GM18511 (cell line): ENCODE measurements around the gene PTGER4.

Experiments used
- ATAC-seq: cut with Tn5 transposase; IDR thresholded peaks from one replicate; pipeline ENCODE4 v1.9.1; 2021; ENCODE audit warnings: mild to moderate bottlenecking, moderate library complexity; ENCODE audit not compliant: unreplicated experiment

The PTGER4 gene

DNA sequence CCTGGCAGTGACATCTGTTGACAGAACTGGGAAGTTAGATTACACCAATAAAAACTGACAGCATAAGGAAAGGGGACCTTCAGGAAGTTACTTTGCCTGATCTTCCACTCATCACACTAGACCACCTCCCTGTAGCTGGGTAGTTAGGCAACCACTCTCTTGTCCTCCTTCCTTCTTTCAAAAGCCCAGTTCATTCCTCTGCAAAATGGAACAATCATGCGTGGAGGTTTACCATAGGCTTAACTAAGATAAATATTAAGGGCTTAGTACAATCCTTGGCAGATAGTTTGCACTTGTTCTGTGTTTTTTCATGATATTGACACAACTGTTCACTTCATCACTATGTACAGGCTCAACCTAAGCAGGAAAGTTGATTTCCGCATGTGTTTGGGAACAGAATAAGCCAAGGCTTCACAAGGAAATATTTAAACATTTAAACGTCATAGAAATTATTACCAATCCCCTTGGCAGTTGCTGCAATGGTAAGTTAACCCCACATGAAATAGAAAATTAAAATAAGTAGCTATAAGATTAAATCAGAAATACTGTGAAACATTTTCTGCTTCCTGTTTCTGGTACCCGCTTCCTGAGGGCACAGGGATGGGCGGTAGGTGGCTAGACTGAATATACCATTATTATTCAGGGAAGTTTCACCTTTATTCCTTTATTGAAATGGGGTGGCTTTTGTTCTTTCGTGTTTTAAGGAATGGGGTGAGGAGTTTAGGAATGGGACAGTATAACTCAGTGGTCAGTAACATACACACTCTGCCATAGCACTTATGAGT lies 9.9 kb upstream of the PTGER4 start:
- ATAC-seq: no peak

DNA sequence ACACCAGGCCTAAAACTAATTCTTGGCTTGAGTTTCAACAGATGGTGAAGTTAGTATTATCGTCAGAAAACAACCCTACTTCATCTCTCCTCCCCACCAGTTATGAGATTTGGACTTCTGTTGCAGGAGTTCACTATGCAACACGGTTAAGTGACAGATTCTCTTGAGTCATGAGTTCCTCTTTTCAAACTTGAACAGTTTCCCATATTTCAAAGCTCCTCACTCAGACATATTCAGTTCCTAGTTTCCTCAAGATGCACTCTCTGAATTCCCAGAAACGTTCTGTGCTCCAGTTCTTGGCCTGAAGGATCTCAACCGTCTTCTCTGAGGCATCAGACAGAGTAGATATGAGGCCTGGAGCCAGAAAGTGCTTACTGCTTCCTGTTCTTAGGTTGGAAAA lies 7.3 kb upstream of the PTGER4 start:
- ATAC-seq: no peak

DNA sequence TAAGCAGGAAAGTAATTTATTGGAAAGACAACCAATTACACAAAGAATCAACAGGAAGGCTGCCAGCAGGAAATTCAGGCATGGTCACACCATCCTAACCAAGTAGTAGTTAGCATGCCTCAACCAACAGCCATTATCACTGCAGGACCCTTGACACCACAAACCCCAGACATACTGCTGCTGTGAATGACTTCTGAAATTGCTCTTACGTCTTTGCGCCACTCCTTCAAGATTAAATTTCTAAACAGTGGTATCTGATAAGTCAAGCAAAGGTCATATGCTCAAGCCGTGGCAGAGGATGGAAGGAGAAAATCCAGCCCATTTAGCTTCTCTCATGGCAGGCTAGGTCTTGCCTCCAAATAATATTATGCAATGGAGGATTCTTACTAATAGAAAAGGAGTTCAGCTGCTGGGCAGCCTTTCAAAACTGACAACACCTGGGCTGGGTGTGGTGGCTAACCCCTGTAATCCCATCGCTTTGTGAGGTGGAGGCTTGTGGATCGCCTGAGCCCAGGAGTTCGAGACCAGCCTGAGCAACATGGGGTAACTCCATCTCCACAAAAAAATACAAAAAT lies 5.0 kb upstream of the PTGER4 start:
- no peak for ATAC-seq

DNA sequence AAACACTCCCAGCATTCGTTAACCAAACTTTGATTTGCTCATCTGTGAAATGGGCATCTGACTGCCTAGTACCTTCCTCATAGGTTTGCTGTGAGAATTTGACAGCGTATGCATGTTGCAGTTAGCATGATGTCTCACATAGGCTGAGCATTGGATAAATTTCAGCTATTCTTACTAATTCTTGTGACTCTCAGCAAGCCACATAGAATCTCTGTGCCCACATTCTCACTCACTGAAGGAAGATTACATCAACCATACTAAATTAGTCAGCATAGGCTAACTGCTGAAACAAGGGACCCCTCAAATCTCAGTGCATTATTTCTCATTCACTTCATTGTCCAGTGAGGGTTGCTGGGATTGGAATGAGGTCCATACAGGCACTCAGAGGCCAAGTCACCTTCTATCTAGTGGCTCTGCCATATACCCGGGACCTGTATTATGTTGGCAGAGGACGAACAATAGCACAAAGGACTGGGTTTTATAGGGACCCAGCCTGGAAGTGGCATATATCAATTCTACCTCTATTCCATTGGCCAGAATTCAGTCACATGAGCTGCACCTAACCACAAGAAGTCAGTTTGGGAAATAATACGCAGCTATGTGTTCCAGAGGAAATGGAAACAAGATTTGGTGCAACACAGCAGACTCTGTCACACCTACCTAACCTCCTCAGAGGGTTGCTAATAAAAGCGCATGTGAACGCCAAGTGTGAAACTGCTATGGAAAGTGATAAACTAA lies 4.2 kb upstream of the PTGER4 start:
- no peak for ATAC-seq

DNA sequence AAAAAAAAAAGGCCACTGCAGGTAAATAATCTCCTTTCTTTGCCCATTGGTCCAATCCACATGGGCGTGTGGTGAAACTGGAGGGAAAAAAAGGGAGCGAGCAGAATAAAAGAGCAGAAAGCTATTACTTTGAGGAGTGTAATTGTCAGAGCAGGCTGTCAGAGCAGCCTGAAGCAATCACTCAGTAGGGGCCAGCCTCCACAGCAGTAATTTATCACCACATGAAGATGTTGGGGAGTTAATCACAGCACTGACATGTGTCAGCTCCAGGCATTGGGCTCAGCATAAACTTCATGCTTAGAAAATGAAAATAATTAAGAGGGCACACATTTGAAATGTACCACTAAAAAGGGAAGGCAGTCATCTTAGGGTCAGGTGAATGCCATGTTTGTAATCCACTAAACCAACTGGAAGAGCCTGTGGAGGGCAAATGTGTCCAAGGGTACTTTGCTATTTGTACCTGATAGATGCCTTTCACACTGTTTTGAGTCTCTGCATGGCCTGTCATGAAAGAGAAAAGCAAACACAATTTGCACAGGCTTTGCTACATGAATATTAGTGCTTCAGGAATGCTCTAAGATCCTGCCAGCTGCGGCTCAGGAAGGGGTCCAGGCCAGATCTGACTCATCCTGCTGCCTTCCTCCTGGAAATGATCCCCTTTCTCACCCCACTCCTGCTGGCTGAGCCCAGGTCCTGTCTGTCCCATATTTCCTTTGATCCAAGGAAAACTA lies 2.9 kb upstream of the PTGER4 start:
- no peak for ATAC-seq

DNA sequence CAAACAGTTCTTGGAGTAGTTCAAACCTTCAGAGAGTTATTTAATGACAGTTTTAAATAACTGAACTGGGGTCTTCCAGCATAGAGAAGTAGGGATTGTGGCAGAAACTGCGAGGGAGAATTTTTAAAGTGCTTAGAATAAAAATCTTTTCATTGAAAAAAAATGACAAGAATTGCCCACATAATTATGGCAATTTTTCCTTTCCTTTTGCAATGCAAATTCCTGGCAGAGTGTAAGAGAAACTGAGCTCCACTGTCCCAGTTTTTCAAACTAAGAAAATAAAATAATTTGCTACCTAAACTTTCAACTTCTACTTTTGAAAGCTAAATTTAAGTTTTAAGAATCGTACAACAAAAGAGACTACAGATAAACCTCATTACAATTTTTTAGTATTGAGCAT lies 2.3 kb upstream of the PTGER4 start:
- no peak for ATAC-seq

DNA sequence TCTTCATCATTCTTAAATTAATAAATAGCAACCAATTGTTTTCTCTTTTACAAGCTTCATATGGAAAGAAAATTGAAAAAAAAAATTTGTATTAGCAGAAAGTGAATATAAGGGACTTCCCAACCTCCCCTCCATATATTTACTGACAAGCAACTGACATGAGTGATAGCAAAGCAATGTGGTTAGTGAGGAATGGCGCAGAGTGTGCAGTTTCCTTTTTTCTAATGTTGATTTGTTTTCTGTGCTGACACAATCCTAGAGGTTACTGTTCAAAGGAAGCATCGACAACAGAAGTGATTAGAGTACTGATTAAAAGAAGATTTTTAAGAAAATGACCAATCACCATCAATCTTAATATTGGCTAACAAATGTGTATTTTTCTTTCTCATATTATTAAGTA lies 1.7 kb upstream of the PTGER4 start:
- ATAC-seq: no peak

DNA sequence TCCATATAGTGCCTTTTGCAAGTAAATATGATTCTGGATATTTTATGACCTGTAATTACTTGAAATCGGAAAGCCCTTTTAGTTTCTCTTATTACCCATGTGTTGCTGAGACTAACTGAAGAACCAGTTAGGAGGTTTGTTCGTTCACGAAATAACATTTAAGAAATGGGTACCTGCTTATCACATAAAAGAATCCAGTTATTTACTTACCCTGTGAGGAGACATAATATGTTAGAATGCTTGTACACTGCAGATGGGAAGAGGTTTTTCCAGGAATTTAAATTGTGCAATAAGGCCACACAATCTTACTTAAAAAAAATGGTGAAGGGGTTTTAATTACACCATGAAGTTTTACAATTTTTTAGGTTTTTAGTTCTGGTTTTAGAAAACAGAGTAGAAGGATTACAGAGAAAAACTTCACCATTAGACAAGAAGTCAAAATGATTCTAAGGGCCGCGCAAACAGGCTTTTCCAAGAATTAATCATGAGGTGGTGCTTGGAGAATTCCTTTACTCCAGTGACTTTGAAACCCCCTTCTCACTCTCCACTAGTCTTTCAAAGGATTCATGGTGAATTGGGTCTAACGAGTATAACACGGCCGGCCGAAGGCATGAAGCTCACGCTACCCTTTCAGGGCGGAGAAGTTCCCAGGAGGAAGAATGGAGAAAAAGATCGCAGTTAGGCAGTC lies 1.1 kb upstream of the PTGER4 start:
- ATAC-seq: no peak

DNA sequence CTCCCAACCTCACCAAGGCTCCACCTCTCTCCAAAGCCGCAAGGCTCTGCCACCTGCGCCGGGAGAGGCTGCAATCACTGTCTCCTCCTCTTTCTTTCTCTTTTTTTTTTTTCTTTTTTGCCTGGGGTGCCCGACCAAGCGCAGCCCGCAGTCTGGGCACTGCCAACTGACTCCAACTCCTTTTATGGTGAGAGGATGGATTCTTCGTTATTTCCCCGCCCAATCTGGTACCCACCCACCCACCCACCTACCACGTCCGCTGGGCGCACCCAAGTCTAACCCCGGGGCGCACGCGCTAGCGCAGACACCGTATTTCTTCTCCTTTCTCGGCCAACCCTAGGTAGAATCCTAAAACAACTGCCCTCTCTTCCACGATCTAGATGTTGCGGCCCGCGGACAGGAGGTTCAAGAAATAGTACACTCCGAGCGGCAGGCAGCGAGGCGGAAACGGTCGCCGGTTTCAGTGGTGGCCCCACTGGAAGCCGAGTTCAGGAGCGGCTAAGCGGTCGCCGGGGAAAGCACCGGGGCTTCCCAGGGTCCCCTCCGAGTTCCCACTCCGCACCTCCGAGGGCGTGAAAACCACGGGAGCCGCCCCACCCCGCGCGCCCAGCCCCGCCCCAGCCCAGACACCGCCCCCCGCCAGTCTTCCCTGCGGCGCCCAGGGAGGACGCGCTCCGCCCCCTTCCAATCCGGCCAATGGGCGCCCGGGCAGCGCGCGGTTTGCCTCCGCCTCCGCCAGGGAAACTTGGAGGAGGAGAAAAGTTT lies 385 bp upstream of the PTGER4 start:
- ATAC-seq: peak; percentile 70

DNA sequence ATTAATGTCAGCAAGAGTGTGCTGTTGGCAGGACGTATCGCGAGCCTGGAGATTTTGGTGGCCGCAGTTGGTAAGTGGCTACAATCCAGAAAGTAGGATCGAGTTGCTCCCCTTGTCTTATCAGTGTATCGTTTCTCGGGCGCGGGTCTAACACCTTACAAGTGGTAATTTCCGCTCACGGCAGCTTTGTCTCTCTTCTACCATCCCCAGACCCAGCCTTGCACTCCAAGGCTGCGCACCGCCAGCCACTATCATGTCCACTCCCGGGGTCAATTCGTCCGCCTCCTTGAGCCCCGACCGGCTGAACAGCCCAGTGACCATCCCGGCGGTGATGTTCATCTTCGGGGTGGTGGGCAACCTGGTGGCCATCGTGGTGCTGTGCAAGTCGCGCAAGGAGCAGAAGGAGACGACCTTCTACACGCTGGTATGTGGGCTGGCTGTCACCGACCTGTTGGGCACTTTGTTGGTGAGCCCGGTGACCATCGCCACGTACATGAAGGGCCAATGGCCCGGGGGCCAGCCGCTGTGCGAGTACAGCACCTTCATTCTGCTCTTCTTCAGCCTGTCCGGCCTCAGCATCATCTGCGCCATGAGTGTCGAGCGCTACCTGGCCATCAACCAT lies 1.1 kb downstream of the PTGER4 start:
- ATAC-seq: no peak

DNA sequence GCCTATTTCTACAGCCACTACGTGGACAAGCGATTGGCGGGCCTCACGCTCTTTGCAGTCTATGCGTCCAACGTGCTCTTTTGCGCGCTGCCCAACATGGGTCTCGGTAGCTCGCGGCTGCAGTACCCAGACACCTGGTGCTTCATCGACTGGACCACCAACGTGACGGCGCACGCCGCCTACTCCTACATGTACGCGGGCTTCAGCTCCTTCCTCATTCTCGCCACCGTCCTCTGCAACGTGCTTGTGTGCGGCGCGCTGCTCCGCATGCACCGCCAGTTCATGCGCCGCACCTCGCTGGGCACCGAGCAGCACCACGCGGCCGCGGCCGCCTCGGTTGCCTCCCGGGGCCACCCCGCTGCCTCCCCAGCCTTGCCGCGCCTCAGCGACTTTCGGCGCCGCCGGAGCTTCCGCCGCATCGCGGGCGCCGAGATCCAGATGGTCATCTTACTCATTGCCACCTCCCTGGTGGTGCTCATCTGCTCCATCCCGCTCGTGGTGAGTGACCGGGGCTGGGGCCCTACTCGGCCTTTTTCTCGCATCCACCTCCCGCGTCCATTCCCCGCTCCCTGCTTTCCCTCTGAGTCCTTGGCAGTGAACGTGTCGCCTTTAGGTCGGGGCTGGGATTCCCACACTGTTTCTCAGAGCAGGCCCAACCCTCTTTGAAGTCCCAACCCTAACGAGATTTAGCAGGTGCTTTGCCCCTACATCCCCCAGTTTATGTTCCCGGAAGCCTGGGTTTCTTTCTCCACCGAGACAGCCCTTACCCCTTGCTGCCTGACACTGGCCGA lies 1.8 kb downstream of the PTGER4 start:
- ATAC-seq: peak; percentile 26

DNA sequence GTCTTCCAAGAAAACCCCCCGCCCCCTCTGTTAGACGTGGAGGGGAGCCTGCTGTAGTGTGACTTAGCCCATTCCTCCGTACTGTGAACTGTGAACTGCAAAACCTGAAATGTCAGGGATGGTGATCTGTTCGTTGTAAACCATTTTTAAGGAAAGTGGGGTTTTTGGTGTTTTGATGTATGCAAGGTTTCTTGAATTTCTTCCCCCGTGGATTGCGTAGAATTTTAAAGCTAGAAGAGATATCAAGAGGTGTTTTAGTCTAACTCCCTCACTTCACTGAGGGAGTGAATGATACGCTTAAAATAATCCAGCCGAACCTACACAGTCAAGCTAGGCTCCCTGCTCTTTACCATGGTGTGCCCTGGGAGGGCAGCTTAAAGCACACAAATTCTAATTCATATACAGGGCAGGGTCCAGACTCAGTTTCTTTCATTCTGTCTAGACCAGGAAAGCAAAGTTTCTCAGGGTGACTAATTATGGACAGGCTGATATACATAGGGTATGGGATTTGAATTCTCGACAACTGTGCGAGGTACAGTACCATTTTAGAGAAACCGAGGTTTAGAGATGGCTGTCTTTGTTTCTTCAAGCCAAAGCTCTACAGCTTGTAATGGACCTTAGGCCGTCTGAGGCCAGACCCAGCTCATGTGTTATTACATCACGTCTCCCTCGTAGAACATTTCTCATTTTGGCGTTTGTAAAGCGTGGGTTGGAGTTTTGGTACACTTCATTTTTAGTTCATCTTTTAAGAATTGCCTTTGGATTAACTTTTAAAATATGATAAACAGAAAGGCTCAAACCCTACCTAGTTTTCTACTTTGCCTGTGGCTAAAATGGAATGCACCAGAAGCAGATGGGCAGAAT lies 2.7 kb downstream of the PTGER4 start:
- no peak for ATAC-seq

DNA sequence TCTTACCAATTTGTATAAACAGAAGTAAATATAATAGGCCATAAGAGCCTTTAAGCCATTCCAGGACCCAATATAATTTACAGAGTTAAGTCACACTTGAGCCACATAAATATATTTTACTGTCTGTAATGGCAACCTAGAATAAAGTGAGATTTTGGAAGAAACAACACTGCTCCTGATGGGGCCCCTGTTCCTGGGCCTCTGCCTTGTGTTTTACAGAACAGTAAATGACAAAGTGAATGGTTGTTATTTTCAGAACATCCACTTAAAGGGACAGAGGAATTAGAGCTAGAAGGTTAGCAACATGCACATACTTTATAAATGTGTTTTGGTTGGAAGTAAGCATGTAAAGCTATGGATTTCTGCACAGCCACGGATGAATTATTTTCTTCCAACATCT lies 3.6 kb downstream of the PTGER4 start:
- ATAC-seq: no peak

DNA sequence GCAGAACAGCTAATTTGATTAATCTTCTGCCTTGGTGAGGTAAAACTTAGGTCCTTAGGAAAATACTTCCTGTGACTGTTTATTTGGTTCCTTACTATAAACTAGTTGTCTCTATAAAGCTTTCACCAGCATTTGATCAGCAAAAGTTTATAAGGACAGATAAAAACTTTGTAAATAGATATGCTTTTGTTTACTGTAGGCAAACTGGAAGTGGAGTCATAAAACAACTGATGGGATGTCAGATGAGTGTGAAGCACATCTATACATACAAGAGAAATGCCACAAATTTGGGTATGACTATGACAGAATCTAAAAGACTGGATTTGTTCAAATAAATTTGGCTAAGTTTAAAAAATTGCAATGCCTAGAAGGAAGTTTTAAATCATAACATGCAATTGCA lies 5.5 kb downstream of the PTGER4 start:
- no peak for ATAC-seq

DNA sequence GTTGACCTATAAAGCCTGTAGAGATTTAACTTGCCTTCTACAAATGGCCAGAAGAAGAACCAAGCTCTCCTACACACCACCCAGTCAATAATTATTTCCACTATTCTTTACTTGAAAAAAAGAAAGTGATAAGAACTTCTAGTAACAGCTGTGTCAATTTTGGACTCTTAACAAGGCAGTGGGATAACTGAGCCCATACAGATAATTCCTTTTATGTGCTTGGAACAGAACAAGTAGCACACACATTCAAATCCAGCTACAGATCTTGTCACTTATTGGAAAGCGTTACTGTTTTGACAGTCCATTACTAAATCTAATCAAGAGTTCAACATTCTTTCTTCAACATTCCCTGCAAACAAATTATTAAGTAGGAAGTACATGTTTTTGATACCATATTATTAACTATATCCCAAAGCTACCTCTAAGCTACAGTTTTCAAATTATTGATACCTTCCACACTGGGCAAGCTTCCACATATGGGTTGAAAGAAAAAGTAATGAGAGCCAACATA lies 6.3 kb downstream of the PTGER4 start:
- ATAC-seq: no peak

DNA sequence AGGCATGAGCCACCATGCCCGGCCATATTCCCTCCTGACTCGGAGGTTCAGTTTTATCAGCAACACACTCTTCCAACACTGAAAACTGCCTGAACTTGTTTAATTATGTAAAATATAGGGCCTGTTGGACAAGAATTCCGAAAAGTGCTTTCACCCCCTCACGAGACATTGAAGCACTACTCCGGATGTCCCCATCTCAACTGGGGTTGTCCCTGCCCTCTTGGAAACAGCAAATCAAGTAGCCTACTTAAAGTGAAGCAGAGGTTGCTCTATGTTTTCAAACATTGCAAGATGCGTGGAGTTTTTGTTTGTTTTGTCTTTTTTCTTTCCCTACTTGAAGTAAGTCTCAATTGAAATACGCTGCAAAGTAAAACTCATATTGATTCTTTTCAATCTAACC lies 7.6 kb downstream of the PTGER4 start:
- no peak for ATAC-seq

DNA sequence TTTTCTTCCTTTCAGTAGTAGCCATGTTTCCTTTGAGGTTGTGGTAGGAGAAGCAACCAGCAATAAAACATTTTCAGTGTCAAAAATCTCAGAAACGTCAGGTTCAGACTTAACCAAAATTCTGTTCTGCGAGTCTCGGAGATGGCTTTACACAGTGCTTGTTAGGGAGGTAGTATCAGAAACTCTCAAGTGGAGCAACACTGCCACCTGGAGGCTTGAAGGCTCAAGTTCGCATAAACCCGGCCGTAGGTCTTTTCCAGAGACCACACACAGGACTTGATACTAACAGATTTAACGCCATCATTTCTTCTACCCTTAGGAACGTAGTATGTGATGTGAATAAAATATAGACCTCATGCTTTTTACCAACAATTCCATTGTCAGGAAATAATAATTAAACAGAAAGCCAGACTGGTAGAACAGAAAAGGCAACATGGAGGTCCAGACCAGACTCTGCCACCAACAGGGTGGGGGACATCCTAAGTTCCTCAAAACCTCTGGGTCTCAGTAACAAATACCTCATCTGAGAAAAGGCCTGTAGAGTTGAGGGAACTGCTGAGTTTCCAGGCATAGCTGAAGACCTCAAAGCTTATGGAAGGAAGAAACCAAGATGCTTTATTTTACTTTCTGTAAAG lies 8.5 kb downstream of the PTGER4 start:
- ATAC-seq: peak; percentile 86
